ENCODE measurements around the gene LDHB.
"Not testable (repeated sequence)": the region's sequence is repeated elsewhere in the genome, so short reads cannot be mapped to it uniquely, and the experiment has no call there.

LDHB gene

GRCh38 chr12:21615431-21615830 is 42.2 kb downstream of the LDHB start:
- no peak for DNase-seq

GRCh38 chr12:21614506-21614905 is 43.1 kb downstream of the LDHB start:
- DNase-seq = no peak

GRCh38 chr12:21613931-21614330 is 43.7 kb downstream of the LDHB start:
- no peak for DNase-seq

- no peak for DNase-seq
These were observed 49.4 kb downstream of the LDHB start for GRCh38 chr12:21608196-21608595.

DNA sequence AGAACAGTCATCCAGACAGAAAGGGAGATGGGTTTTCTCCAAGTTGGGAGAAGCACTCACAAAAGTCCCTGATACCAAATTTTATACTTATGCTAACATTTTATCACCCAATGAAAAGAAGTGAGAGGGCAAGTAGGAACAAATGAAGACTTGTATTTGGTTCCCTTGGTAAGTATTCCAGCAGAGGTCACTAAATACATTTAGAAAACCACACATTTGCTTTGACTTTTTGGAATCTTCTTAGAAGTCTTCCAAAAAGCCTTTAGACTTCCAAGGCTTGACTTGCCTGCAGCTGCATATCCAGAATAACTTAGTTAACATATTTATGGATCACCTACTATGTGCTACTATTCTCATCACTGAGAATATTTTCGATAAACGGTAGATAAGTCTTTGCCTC is 49.9 kb downstream of the LDHB start:
- no peak for DNase-seq

- DNase-seq = no peak
These were observed 51.5 kb downstream of the LDHB start for GRCh38 chr12:21606175-21606574.

DNA sequence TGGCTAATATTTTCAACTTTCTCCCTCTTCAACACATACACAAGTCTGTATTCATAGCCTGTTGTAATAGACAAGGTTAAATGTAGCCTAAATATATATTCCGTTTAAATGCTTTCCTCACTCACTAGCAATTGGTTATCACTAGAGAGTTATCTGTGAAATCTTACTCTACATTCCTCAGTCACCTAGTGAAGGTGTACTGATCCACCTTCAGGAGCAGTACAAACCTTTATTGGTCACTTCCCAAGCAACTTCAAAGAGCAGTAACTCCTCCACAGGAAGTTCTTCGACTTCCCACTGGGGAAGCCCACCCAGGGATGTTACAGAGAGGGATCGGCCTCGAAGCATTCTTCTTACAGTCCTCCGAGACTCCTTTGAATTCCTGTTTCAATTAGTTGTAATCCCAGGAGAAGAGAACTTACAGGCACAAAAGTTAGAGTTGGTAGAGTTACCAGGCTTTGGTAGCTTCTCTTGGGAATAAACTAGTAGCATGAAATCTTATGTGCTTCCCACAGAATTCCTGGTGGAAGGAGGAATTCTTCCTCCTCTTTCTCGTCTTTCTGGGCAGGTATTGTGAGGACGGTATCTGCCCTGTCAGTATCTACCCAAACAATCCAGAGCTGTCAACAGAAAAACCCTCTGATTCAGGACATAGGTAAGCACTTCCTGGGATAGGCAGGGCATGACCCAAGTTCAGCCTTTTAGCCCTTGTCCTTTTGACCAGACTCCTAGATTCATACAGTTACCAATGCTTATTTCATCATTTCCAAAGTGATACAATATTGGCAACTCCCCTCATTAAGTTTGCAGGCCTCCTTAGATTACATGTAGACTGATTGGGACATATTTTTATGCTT is 53.2 kb downstream of the LDHB start, which contains the start of gene GYS2:
Gene GYS2 (minus strand): TSS at position 603 of the 857 bp plus-strand sequence. CDS start 255 bp downstream, at position 348.
- no peak for DNase-seq

- no peak for DNase-seq
These were observed 54.9 kb downstream of the LDHB start for GRCh38 chr12:21602774-21603173.

DNA sequence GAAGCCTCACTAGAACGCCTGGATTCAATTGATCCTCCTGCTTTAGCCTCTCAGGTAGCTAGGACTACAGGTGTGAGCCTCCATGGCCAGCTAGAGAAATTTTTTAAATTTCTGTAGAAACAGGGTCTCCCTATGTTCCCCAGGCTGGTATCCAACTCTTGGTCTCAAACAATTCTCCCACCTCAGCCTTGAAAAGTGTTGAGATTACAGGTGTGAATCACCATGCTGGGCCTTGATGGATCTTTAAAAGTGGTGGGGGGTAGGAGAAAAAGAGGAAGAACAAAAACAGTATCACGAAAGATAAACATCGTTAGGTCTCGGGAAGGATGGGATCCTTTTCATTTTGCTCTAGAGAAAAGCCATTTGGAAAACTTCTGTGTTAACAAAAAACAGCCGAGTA is 57.4 kb downstream of the LDHB start:
- no peak for DNase-seq

GRCh38 chr12:21599143-21599999 is 58.3 kb downstream of the LDHB start:
- no peak for DNase-seq

DNA sequence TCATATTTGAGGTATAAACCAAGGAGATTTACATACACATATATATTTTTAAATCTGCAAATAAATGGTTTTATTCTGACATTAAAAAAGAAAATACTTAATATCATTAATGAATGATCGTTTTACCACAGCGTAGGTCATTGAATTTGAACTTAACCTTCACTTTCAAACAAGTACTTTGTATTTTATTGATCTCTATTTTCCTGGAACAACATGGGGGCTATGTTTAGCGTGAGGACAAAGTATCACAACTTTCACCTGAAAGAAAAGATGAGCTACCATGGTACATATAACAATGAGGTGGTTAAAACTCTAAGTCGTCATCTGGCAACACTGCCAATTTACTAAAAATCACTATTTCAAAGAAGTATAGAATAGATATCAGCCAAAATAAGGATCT is 59.0 kb downstream of the LDHB start:
- no peak for DNase-seq

DNA sequence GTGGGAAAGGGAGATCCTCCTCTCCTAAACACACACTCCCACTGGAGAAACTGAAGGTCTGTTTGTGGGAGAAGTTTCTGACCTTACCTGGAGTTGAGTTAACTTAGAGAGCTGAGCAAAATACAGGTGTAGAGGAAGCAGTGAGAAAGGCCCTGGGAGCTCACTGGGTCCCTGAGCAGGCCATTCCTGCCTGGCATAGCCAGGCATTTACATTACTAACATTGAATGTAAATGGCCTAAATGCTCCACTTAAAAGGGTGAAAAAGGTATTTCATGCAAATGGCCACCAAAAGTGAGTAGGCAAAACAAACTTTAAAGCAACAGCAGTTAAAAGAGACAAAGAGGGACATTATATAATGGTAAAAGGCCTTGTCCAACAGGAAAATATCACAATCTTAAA is 62.3 kb downstream of the LDHB start:
- DNase-seq = not testable (repeated sequence)

DNA sequence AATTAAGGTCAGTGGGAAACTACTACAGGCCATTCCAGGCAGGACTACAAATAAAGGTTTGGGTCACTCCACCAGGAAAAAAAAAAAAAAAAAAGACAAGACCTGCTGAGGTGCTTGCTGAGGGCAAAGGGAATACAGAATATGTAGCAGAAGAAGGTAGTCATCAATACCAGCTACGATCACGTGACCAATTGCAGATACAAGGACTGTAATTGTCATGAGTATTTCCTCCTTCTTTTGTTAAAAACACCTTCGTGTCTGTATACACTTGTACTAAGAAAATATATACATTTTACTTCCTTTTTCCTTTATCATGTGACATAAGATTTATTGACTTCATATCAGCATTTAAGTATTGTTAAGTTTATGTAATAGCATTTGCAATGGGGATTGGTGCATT is 72.2 kb downstream of the LDHB start:
- DNase-seq = no peak
